H1 (cell line): Measurements from ENCODE around the gene HOXB3. TPM values are rescaled to one million over a fixed set of nuclear protein-coding genes. Genes with fewer than 3 reads are reported as not detected.

Experiments used
- CTCF ChIA-PET: fragments of 300-600 bp; sonication (Branson Sonifier 250); formaldehyde crosslinking; loops from one replicate; lab custom pipeline; 2021; ENCODE audit not compliant: partially characterized antibody; lab: Charles Lee
- POLR2A ChIA-PET: fragments of 300-600 bp; sonication (Branson Sonifier 250); formaldehyde crosslinking; loops from one replicate; lab custom pipeline; 2021; ENCODE audit warnings: inconsistent platforms; ENCODE audit not compliant: partially characterized antibody; lab: Charles Lee
- DNase-seq, 2 experiments: peaks; one replicate each; pipeline versions ENCODE4 v3.0.0 to v3.0.0-alpha.2; 2010 to 2022; ENCODE audit warnings: low spot score in 2 of 2, low read depth in 1 of 2, mixed read lengths in 1 of 2
- FAIRE-seq: peaks from 2 replicates; lab custom pipeline; 2011; peaks lifted over from hg19 to GRCh38; lab: Jason Lieb, UNC
- H2AFZ ChIP-seq: 2 replicates; pipeline ENCODE4 v1.8.1; 2012; ENCODE audit warnings: low read length, inconsistent platforms
- H2AK5ac ChIP-seq: 2 replicates; pipeline ENCODE4 v1.6.1; 2013; ENCODE audit warnings: low read depth, low read length
- H2BK120ac ChIP-seq: replicated peaks from 2 replicates; pipeline ENCODE3; 2013; ENCODE audit warnings: low read depth, low read length, inconsistent platforms
- H2BK12ac ChIP-seq: 2 replicates; pipeline ENCODE4 v1.6.1; 2013; ENCODE audit warnings: low read depth, low read length
- H2BK15ac ChIP-seq: 2 replicates; pipeline ENCODE4 v1.6.1; 2013; ENCODE audit warnings: low read length
- H2BK20ac ChIP-seq: 2 replicates; pipeline ENCODE4 v1.6.1; 2013; ENCODE audit warnings: low read length
- H2BK5ac ChIP-seq: 2 replicates; pipeline ENCODE4 v1.6.1; 2013; ENCODE audit warnings: low read depth, low read length
- H3K14ac ChIP-seq: 2 replicates; pipeline ENCODE4 v1.6.1; 2013; ENCODE audit warnings: inconsistent platforms; ENCODE audit not compliant: insufficient read length
- H3K18ac ChIP-seq: 2 replicates; pipeline ENCODE4 v1.6.1; 2013; ENCODE audit warnings: low read length; ENCODE audit errors: extremely low read depth
- H3K23ac ChIP-seq: 2 replicates; pipeline ENCODE4 v1.6.1; 2013; ENCODE audit warnings: inconsistent platforms; ENCODE audit not compliant: insufficient read length
- H3K23me2 ChIP-seq: 2 replicates; pipeline ENCODE4 v1.6.1; 2013; ENCODE audit warnings: low read depth, low read length
- H3K27ac ChIP-seq: 2 replicates; pipeline ENCODE4 v1.6.1; 2011; ENCODE audit warnings: low read depth, low read length, inconsistent platforms
- H3K27me3 ChIP-seq, 4 experiments: replicated peaks in 1 of 4; 1 replicate in 1 of 4; 2 replicates in 3 of 4; pipeline versions ENCODE4 v1.6.1 to v1.8.1; 2011 to 2013; ENCODE audit warnings: low read length in 3 of 4, mild to moderate bottlenecking in 3 of 4, inconsistent platforms in 2 of 4, mixed read lengths in 2 of 4, moderate library complexity in 1 of 4; ENCODE audit not compliant: control insufficient read depth in 3 of 4, insufficient read depth in 3 of 4; ENCODE audit errors: extremely low read depth in 1 of 4
- H3K36me3 ChIP-seq, 4 experiments: 2 replicates each; pipeline versions ENCODE4 v1.6.1 to v1.8.1; 2011 to 2013; ENCODE audit warnings: mild to moderate bottlenecking in 4 of 4, low read length in 3 of 4, moderate library complexity in 2 of 4, control low read depth in 1 of 4, inconsistent platforms in 1 of 4; ENCODE audit not compliant: insufficient read depth in 4 of 4, control insufficient read depth in 2 of 4
- H3K4ac ChIP-seq: replicated peaks from 2 replicates; pipeline ENCODE3; 2013; ENCODE audit warnings: low read length, low read depth, mixed read lengths, inconsistent platforms; ENCODE audit not compliant: insufficient read length
- H3K4me1 ChIP-seq, 4 experiments: replicated peaks in 1 of 4; 1 replicate in 1 of 4; 2 replicates in 3 of 4; pipeline versions ENCODE4 v1.6.1 to v1.8.1; 2011 to 2013; ENCODE audit warnings: low read length in 3 of 4, inconsistent platforms in 2 of 4, mixed read lengths in 1 of 4; ENCODE audit not compliant: insufficient read depth in 4 of 4, control insufficient read depth in 3 of 4
- H3K4me2 ChIP-seq, 2 experiments: 2 replicates each; pipeline versions ENCODE4 v1.6.1 to v1.8.1; 2011 to 2013; ENCODE audit warnings: low read depth in 2 of 2, low read length in 2 of 2, control low read depth in 1 of 2, inconsistent platforms in 1 of 2, mild to moderate bottlenecking in 1 of 2; ENCODE audit not compliant: insufficient read depth in 1 of 2
- H3K4me3 ChIP-seq, 4 experiments: fragments of 200-600, 300-600 bp in 1 of 4; sonication (generic), shearing (Covaris generic), sonication (Bioruptor Twin) in 1 of 4; 2 replicates each; pipeline versions ENCODE4 v1.5.1 to v1.8.1; 2011 to 2016; ENCODE audit warnings: low read length in 4 of 4, low read depth in 3 of 4, control low read depth in 2 of 4, inconsistent platforms in 2 of 4, mild to moderate bottlenecking in 2 of 4, mixed read lengths in 1 of 4, moderate library complexity in 1 of 4; ENCODE audit not compliant: insufficient read depth in 2 of 4; ENCODE audit errors: extremely low read depth in 1 of 4
- H3K56ac ChIP-seq: replicated peaks from 2 replicates; pipeline ENCODE3; 2013; ENCODE audit warnings: low read depth, mild to moderate bottlenecking, mixed read lengths, low read length, inconsistent platforms; ENCODE audit not compliant: insufficient read length
- H3K79me1 ChIP-seq: 2 replicates; pipeline ENCODE4 v1.6.1; 2013; ENCODE audit warnings: low read depth, low read length, control low read depth
- H3K79me2 ChIP-seq, 2 experiments: 2 replicates each; pipeline versions ENCODE4 v1.6.1 to v1.8.1; 2012 to 2013; ENCODE audit warnings: low read length in 2 of 2, mild to moderate bottlenecking in 2 of 2, inconsistent platforms in 1 of 2; ENCODE audit not compliant: insufficient read depth in 2 of 2, control insufficient read depth in 1 of 2
- H3K9ac ChIP-seq, 4 experiments: replicated peaks in 1 of 4; 1 replicate in 1 of 4; 2 replicates in 3 of 4; pipeline versions ENCODE4 v1.6.1 to v1.8.1; 2011 to 2013; ENCODE audit warnings: low read depth in 3 of 4, low read length in 3 of 4, control low read depth in 2 of 4, mild to moderate bottlenecking in 2 of 4, moderate library complexity in 2 of 4, inconsistent platforms in 1 of 4; ENCODE audit errors: extremely low read depth in 1 of 4
- H3K9me3 ChIP-seq, 2 experiments: 2 replicates each; pipeline versions ENCODE4 v1.6.1 to v1.8.1; 2012 to 2013; ENCODE audit warnings: mild to moderate bottlenecking in 2 of 2, moderate library complexity in 2 of 2, control low read depth in 1 of 2, inconsistent platforms in 1 of 2, low read depth in 1 of 2, low read length in 1 of 2, mixed read lengths in 1 of 2; ENCODE audit not compliant: insufficient read depth in 2 of 2
- H4K20me1 ChIP-seq, 2 experiments: replicated peaks in 1 of 2; 2 replicates each; pipeline versions ENCODE3 to v1.8.1; 2011 to 2013; ENCODE audit warnings: inconsistent platforms in 2 of 2, low read length in 2 of 2, mild to moderate bottlenecking in 1 of 2; ENCODE audit not compliant: insufficient read depth in 2 of 2, control insufficient read depth in 1 of 2
- H4K5ac ChIP-seq: 2 replicates; pipeline ENCODE4 v1.6.1; 2013; ENCODE audit warnings: low read length, low read depth, mixed read lengths, inconsistent platforms; ENCODE audit not compliant: insufficient read length
- H4K8ac ChIP-seq: 2 replicates; pipeline ENCODE4 v1.8.0; 2013; ENCODE audit warnings: mild to moderate bottlenecking, moderate library complexity, low read length, inconsistent platforms; ENCODE audit not compliant: insufficient read depth; ENCODE audit errors: extremely low read depth
- H4K91ac ChIP-seq: replicated peaks from 2 replicates; pipeline ENCODE3; 2013; ENCODE audit warnings: low read length, mixed read lengths, inconsistent platforms; ENCODE audit not compliant: insufficient read length
- CHD2 ChIP-seq: IDR thresholded peaks from 2 replicates; pipeline ENCODE4 v1.6.1; 2012; ENCODE audit warnings: low read length, improper control_type of control experiment
- NRF1 ChIP-seq: IDR thresholded peaks from 2 replicates; pipeline ENCODE4 v1.6.1; 2011; ENCODE audit warnings: mild to moderate bottlenecking, low read depth, low read length, improper control_type of control experiment
- SP1 ChIP-seq: IDR thresholded peaks from 2 replicates; pipeline ENCODE4 v1.6.1; 2011; ENCODE audit warnings: low read depth, low read length
- WGBS, 2 experiments: shearing (Covaris generic) in 1 of 2; methylation state at CpG; one replicate each; pipeline versions ENCODE4 v1.1.6 to v1.1.7; 2013 to 2015; ENCODE audit warnings: low lambda C conversion rate in 2 of 2, mixed read lengths in 2 of 2, inconsistent platforms in 1 of 2, low coverage in 1 of 2, missing lambda C conversion rate in 1 of 2; ENCODE audit not compliant: insufficient replicate concordance in 2 of 2, insufficient coverage in 1 of 2, insufficient read length in 1 of 2; ENCODE audit errors: extremely low coverage in 1 of 2, missing lambda C conversion rate in 1 of 2; 5-methylcytosine and 5-hydroxymethylcytosine counted together
- polyA plus RNA-seq, 7 experiments: library from polyadenylated mRNA; depleted of rRNA in 3 of 7; stranded (reverse) in 5 of 7; unstranded in 2 of 7; fragments of >200 nt in 5 of 7; fragments of 200-250 nt in 2 of 7; gene quantifications; 1 replicate in 5 of 7; 2 replicates in 1 of 7; 4 replicates in 1 of 7; pipeline versions ENCODE4 v1.2.1 to v1.2.3, GENCODE V29; 2011 to 2013; ENCODE audit warnings: missing spikeins in 2 of 7, mixed read lengths in 2 of 7
- total RNA-seq: library from RNA; stranded (reverse); fragmentation: NEBNext Ultra II Directional; extraction: Animal tissue kit (Norgen Biotek cat#: 25700); gene quantifications from 2 replicates; pipeline ENCODE4 v1.2.1, GENCODE V29; 2021

The HOXB3 gene
- total and polyA plus RNA-seq, 2 of the 8 experiments (the other 6 are each of a cell fraction or from before 2014, with no cell fraction given), result not detected

GRCh38 chr17:48629411-48629759 lies 39.3 kb upstream of the HOXB3 start:
- CTCF ChIA-PET, result interaction anchor here (0.5 to 4.6 kb wide), 8 partner anchors 11 to 382 kb away, joined by 3 to 30 read pairs (median 4); partner anchors contain the start of genes HOXB3, HOXB5 and HOXB8
- DNase-seq (no peak), FAIRE-seq (no peak)
- no peak overlapping the region for H3K14ac ChIP-seq
- H3K56ac ChIP-seq, result no peak overlapping the region
- no peak overlapping the region for H2AK5ac ChIP-seq
- no peak overlapping the region for H3K23ac ChIP-seq
- no peaks in the 10 kb centered on the region; a peak in 1 of 8 replicates for H3K36me3 ChIP-seq
- H2BK12ac ChIP-seq, result no peak overlapping the region
- H4K91ac ChIP-seq, result no peak overlapping the region
- POLR2A ChIA-PET, result no interaction called here
- H4K8ac ChIP-seq, result no peak overlapping the region
- no peak overlapping the region for H2BK5ac ChIP-seq
- H4K5ac ChIP-seq, result no peak overlapping the region
- peaks cover 2% of the 10 kb centered on the region; the same call in 1 of the 2 replicates for H3K23me2 ChIP-seq
- no peak overlapping the region for H3K27ac ChIP-seq
- H2BK15ac ChIP-seq, result no peak overlapping the region
- H3K79me2 ChIP-seq, result no peaks in the 10 kb centered on the region
- H3K9me3 ChIP-seq, result no peaks in the 10 kb centered on the region
- no peak overlapping the region for H3K9ac ChIP-seq
- H4K20me1 ChIP-seq, result peaks cover 35 to 37% of the 10 kb centered on the region in 2 experiments
- H3K27me3 ChIP-seq, result peaks cover 97 to 100% (median 100%) of the 10 kb centered on the region in 4 experiments
- H3K4me3 ChIP-seq, result no peak overlapping the region
- no peak overlapping the region for H2BK20ac ChIP-seq
- peaks cover 0 to 16% (median 5%) of the 10 kb centered on the region in 4 experiments; a peak in 5 of 7 replicates for H3K4me1 ChIP-seq
- no peak overlapping the region for H3K18ac ChIP-seq
- H2BK120ac ChIP-seq, result no peak overlapping the region
- no peak overlapping the region for H2AFZ ChIP-seq
- WGBS, 2 experiments, result 36% methylated on average over 5 of the region's 5 CpGs; no CpG with 5 or more reads in 1 of the 2 experiments
- H3K79me1 ChIP-seq, result no peaks in the 10 kb centered on the region
- H3K4ac ChIP-seq, result no peak overlapping the region
- no peak overlapping the region for H3K4me2 ChIP-seq
- no peak for TF ChIP-seq CHD2
- no peak for TF ChIP-seq SP1
- TF ChIP-seq NRF1, result no peak
